Tibial nerve (tissue), 4 donors: ENCODE measurements around the gene ATG12.

Experiments
- CTCF ChIP-seq, 5 experiments: fragments of 200-600 bp in 3 of 5; fragments of 450-650 bp in 2 of 5; sonication (generic) in 3 of 5; IDR thresholded peaks; one replicate each; pipeline ENCODE4 v1.5.1; 2016 to 2019; ENCODE audit warnings: antibody characterized with exemption in 5 of 5, mild to moderate bottlenecking in 3 of 5, moderate library complexity in 2 of 5
- EP300 ChIP-seq, 2 donors: sonication (generic); formaldehyde crosslinking; IDR thresholded peaks; one replicate each; pipeline ENCODE4 v1.6.1; 2017; ENCODE audit warnings: antibody characterized with exemption in 2 of 2, mild to moderate bottlenecking in 1 of 2
- POLR2A ChIP-seq, 2 donors: fragments of 450-650 bp; IDR thresholded peaks; one replicate each; pipeline ENCODE4 v1.6.1; 2017; ENCODE audit warnings: antibody characterized with exemption in 2 of 2, mild to moderate bottlenecking in 2 of 2, moderate library complexity in 2 of 2

GRCh38 chr5:115857626-115858349, 16.4 kb upstream of the ATG12 start:
- TF ChIP-seq CTCF (IDR thresholded peaks at IDR 0.05) (no peak), POLR2A (IDR thresholded peaks at IDR 0.05) (no peak), EP300 (IDR thresholded peaks at IDR 0.05) (no peak)
